A549 (cell line): Measurements from ENCODE around the gene EVI2A. TPM values are rescaled to one million over a fixed set of nuclear protein-coding genes. Genes with fewer than 3 reads are reported as not detected.

ENCODE experiments used
- ATAC-seq, 2 experiments: fragments of 200-7000 bp in 1 of 2; fragments of >200 bp in 1 of 2; cut with Nextera tagmentation in 1 of 2; cut with Tn5 transposase in 1 of 2; 3 replicates each; pipeline versions ENCODE4 v1.8.0 to v1.9.1; 2018 to 2020; ENCODE audit warnings: mild to moderate bottlenecking in 1 of 2, moderate library complexity in 1 of 2
- CTCF ChIA-PET: fragments of 300-600 bp; sonication (Branson Sonifier 250); formaldehyde crosslinking; extraction: SDS; loops from one replicate; lab custom pipeline; 2021; ENCODE audit warnings: antibody characterized with exemption, inconsistent platforms; lab: Yijun Ruan, JAX
- POLR2A ChIA-PET: fragments of 350-600 bp; formaldehyde crosslinking; extraction: SDS; loops from one replicate; lab custom pipeline; 2021; ENCODE audit warnings: antibody characterized with exemption, inconsistent platforms; lab: Yijun Ruan, JAX
- DNase-seq, 2 experiments: peaks; one replicate each; pipeline versions ENCODE4 v3.0.0 to v3.0.0-alpha.2; 2011 to 2016; ENCODE audit warnings: low read depth in 1 of 2, low spot score in 1 of 2
- FAIRE-seq: peaks from 2 replicates; lab custom pipeline; 2011; peaks lifted over from hg19 to GRCh38; lab: Jason Lieb, UNC
- H3K27ac ChIP-seq, 2 experiments: fragments of >200 bp; sonication (Bioruptor Twin); formaldehyde crosslinking; 3 replicates each; pipeline ENCODE4 v1.5.1; 2016 to 2017
- H3K4me1 ChIP-seq: fragments of >200 bp; sonication (Bioruptor Twin); formaldehyde crosslinking; 3 replicates; pipeline ENCODE4 v1.6.1; 2016
- H3K4me2 ChIP-seq: fragments of >200 bp; sonication (Bioruptor Twin); formaldehyde crosslinking; 3 replicates; pipeline ENCODE4 v1.6.1; 2016
- H3K4me3 ChIP-seq: fragments of >200 bp; sonication (Bioruptor Twin); formaldehyde crosslinking; 3 replicates; pipeline ENCODE4 v1.5.1; 2016
- H3K9me3 ChIP-seq: fragments of >200 bp; sonication (Bioruptor Twin); formaldehyde crosslinking; 3 replicates; pipeline ENCODE4 v1.6.1; 2016
- CEBPB ChIP-seq, 2 experiments: fragments of >200 bp in 1 of 2; sonication (Bioruptor Twin) in 1 of 2; formaldehyde crosslinking in 1 of 2; IDR thresholded peaks; 2 replicates each; pipeline ENCODE4 v1.6.1; 2012 to 2016
- EHMT2 ChIP-seq: fragments of 200-600 bp; sonication (generic); IDR thresholded peaks from 2 replicates; pipeline ENCODE4 v1.6.1; 2016; ENCODE audit warnings: antibody characterized with exemption, low read depth, mild to moderate bottlenecking, moderate library complexity
- EP300 ChIP-seq, 2 experiments: fragments of >200 bp; sonication (Bioruptor Twin); formaldehyde crosslinking; IDR thresholded peaks; 2 replicates in 1 of 2; 3 replicates in 1 of 2; pipeline ENCODE4 v1.6.1; 2016 to 2017
- FOSL2 ChIP-seq, 2 experiments: fragments of 450-650 bp in 1 of 2; fragments of >200 bp in 1 of 2; sonication (Bioruptor Twin) in 1 of 2; formaldehyde crosslinking; IDR thresholded peaks; 2 replicates each; pipeline versions ENCODE4 v1.5.0 to v1.6.1; 2016 to 2020; ENCODE audit warnings: mild to moderate bottlenecking in 1 of 2, moderate library complexity in 1 of 2
- HEYL ChIP-seq: fragments of 250-450 bp; sonication (Bioruptor Pico); IDR thresholded peaks from 2 replicates; pipeline ENCODE4 v1.8.0; 2021; ENCODE audit warnings: mild to moderate bottlenecking, moderate library complexity
- HOXA7 ChIP-seq: fragments of 250-450 bp; sonication (Bioruptor Pico); IDR thresholded peaks from 2 replicates; pipeline ENCODE4 v1.5.0; 2020; ENCODE audit warnings: mild to moderate bottlenecking, moderate library complexity
- JUN ChIP-seq, 2 experiments: fragments of >200 bp; sonication (Bioruptor Twin); formaldehyde crosslinking; IDR thresholded peaks; 2 replicates in 1 of 2; 3 replicates in 1 of 2; pipeline ENCODE4 v1.6.1; 2016 to 2017
- MAFK ChIP-seq: fragments of 450-650 bp; IDR thresholded peaks from 2 replicates; pipeline ENCODE4 v1.6.1; 2014; ENCODE audit not compliant: partially characterized antibody
- MAZ ChIP-seq: fragments of 150-350 bp; IDR thresholded peaks from 2 replicates; pipeline ENCODE4 v1.6.1; 2014; ENCODE audit warnings: antibody characterized with exemption, low read depth, low read length, borderline replicate concordance
- MYC ChIP-seq: IDR thresholded peaks from 2 replicates; pipeline ENCODE4 v1.6.1; 2012; ENCODE audit warnings: mild to moderate bottlenecking, inconsistent platforms, low read length, improper control_type of control experiment, borderline replicate concordance
- NFE2L2 ChIP-seq: fragments of 150-350 bp; conservative IDR thresholded peaks from 2 replicates; pipeline ENCODE4 v1.6.1; 2014; ENCODE audit warnings: low read length
- NR3C1 ChIP-seq: fragments of >200 bp; sonication (Bioruptor Twin); formaldehyde crosslinking; IDR thresholded peaks from 3 replicates; pipeline ENCODE4 v1.6.1; 2017
- RAD21 ChIP-seq, 2 experiments: fragments of >200 bp in 1 of 2; sonication (Bioruptor Twin) in 1 of 2; formaldehyde crosslinking in 1 of 2; IDR thresholded peaks in 1 of 2; conservative IDR thresholded peaks in 1 of 2; 2 replicates in 1 of 2; 3 replicates in 1 of 2; pipeline ENCODE4 v1.6.1; 2012 to 2018; ENCODE audit warnings: inconsistent platforms in 1 of 2
- TP53 ChIP-seq: fragments of 250-450 bp; sonication (Bioruptor Pico); IDR thresholded peaks from 2 replicates; pipeline ENCODE4 v1.5.0; 2021; ENCODE audit warnings: mild to moderate bottlenecking, moderate library complexity
- ZC3H11A ChIP-seq: fragments of 450-650 bp; IDR thresholded peaks from 2 replicates; pipeline ENCODE4 v1.6.1; 2014; ENCODE audit warnings: antibody characterized with exemption, mild to moderate bottlenecking
- ZFP36 ChIP-seq: fragments of 450-650 bp; IDR thresholded peaks from 2 replicates; pipeline ENCODE4 v1.6.1; 2014; ENCODE audit warnings: borderline replicate concordance; ENCODE audit not compliant: partially characterized antibody
- ZNF302 ChIP-seq: fragments of 250-450 bp; sonication (Bioruptor Pico); IDR thresholded peaks from 2 replicates; pipeline ENCODE4 v1.9.0; 2021; ENCODE audit warnings: inconsistent platforms, mild to moderate bottlenecking, moderate library complexity
- ZSCAN20 ChIP-seq: fragments of 250-450 bp; sonication (Bioruptor Pico); IDR thresholded peaks from 2 replicates; pipeline ENCODE4 v1.8.0; 2022; ENCODE audit warnings: mild to moderate bottlenecking, moderate library complexity
- WGBS: methylation state at CpG from one replicate; pipeline ENCODE4 v1.1.6; 2017; ENCODE audit errors: missing lambda C conversion rate; 5-methylcytosine and 5-hydroxymethylcytosine counted together
- polyA plus RNA-seq, 4 experiments: library from polyadenylated mRNA; depleted of rRNA in 3 of 4; stranded (reverse); fragments of >200 nt; fragmentation: RNase III in 1 of 4; extraction: RNeasy Plus Mini Kit Qiagen cat#74134 plus additional on column Dnase treatment in 1 of 4; gene quantifications; 2 replicates in 3 of 4; 3 replicates in 1 of 4; pipeline ENCODE4 v1.2.3, GENCODE V29; 2011 to 2017
- TF ChIP-seq, protein P1 (sequence below): fragments of >200 bp; sonication (Bioruptor Twin); formaldehyde crosslinking; IDR thresholded peaks from 3 replicates; pipeline ENCODE4 v1.5.1; 2016
- TF ChIP-seq, protein P2 (sequence below): fragments of 150-350 bp; IDR thresholded peaks from 2 replicates; pipeline ENCODE4 v1.6.1; 2014; ENCODE audit warnings: low read depth, mild to moderate bottlenecking, low read length
- TF ChIP-seq, protein P3 (sequence below): IDR thresholded peaks from 2 replicates; pipeline ENCODE4 v1.6.1; 2012; ENCODE audit warnings: low read depth, borderline replicate concordance
- TF ChIP-seq, protein P4 (sequence below): IDR thresholded peaks from 2 replicates; pipeline ENCODE4 v1.6.1; 2012

The EVI2A gene
- polyA plus RNA-seq, 2 of the 4 experiments (the other 2 are of a cell fraction), result not detected

DNA sequence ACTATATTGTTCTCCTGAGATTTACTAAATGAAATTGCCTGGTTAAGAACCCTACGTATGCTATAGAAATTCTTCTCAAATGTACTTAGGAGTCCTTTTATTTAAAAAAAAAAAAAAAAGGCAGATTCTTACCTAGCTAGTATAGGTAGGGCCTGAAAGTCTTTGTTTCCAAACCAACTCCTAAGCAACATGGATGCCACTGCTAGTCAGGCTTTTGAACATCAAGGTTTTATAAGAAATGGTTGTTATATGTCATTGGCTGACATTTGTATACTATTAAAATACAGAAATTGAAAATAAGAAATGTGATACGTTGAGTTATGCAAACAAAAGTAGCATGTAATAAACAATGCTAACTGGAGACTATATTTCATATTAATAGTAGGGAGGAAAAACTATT is 1.2 kb downstream of the EVI2A start:
- POLR2A ChIA-PET, result no interaction called here
- Histone ChIP-seq H3K4me2 (no peak overlapping the region), H3K9me3 (no peaks in the 10 kb centered on the region), H3K4me1 (no peaks in the 10 kb centered on the region), H3K4me3 (no peak overlapping the region), H3K27ac (no peak overlapping the region)
- CTCF ChIA-PET, result no interaction called here
- FAIRE-seq (no peak), ATAC-seq (no peak), DNase-seq (no peak)
- no peak for TF ChIP-seq ZSCAN20 (CRISPR knock-in tag)
- 91% methylated on average over 2 of the region's 2 CpGs for WGBS

DNA sequence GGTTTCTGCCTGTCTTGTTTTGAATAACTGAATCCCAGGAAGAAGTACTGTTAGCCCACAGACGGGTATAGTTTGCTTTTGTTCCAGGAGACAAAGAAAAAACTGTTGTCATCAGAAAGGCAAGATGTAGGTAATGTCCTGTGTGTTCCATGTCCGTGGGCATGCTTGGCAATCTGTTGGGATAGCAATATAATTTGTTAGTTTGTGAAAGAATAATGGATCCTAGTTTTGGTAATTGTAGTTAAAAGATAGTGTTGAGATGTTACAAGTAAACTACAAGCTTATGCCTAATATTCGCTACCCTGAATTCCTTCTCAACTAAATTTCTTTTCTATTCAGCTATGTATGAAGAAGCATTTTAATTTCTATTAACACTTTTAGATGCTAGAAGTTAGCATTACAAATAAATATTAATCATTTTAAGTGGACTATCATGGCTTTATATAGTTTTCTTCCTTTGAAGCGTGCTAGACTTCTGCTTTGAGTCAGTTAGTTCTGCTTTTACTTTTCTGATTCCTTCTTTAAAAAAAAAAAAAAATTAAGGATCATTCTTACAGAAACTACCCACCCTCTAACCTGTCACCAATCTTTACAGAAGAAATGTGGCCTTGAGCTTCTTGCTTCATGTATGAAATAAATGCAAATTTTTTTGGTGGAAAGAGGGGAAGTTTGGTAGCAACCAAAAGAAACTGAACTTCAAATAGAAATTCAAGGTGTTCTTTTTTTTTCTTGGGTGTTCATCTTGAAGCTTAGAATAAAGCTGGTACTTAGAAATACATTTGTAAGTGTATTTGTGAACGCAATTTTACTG is 2.4 kb downstream of the EVI2A start:
- H3K9me3 ChIP-seq, result no peaks in the 10 kb centered on the region
- peaks cover 4% of the 10 kb centered on the region; the same call in 2 of the 3 replicates for H3K4me1 ChIP-seq
- CTCF ChIA-PET, result interaction anchor here (0.5 to 1.0 kb wide), 7 partner anchors 14 to 575 kb away, joined by 3 to 5 read pairs (median 3); no protein-coding TSS in a partner anchor
- DNase-seq (no peak), ATAC-seq (no peak; a peak in 1 of 6 replicates), FAIRE-seq (peak; percentile 46)
- no peak overlapping the region for H3K4me3 ChIP-seq
- no peak overlapping the region for H3K27ac ChIP-seq
- POLR2A ChIA-PET, result no interaction called here
- 86% methylated on average over 5 of the region's 5 CpGs for WGBS
- no peak for TF ChIP-seq EP300 (IDR thresholded peaks at IDR 0.05)
- no peak for TF ChIP-seq NFE2L2
- TF ChIP-seq ZFP36, result no peak
- no peak for TF ChIP-seq JUN (IDR thresholded peaks at IDR 0.05)
- no peak overlapping the region for H3K4me2 ChIP-seq

DNA sequence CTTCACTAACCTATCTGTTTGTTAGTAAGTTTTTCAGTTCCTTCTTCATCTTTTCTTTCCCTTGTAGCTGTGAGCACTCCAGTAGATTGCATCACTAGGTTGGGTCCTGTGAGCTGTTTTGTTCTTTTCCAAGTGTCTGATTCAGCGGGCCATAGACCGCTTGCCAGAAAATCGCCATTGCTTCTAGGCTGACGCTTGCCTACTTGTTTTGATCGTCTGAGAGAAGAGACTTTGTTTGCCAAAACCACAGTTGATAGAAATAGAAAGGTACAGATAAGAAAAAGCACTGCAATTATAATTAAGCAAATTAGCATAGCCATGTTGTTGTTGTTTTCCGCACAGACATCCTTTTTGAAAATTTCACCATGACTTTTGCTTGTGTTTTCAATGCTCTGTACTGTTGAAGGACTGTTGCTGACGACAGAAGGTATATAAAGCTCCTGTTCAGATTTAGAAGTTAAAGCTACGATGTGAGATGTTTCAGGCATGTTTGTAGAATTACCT is 3.1 kb downstream of the EVI2A start:
- CTCF ChIA-PET, result interaction anchor here (1.0 kb wide), 3 partner anchors 15 to 33 kb away, joined by 3 to 4 read pairs (median 3); no protein-coding TSS in a partner anchor
- ATAC-seq (no peak), FAIRE-seq (peak; percentile 32), DNase-seq (no peak)
- no peak overlapping the region for H3K27ac ChIP-seq
- POLR2A ChIA-PET, result no interaction called here
- no peak overlapping the region for H3K4me2 ChIP-seq
- H3K9me3 ChIP-seq, result no peaks in the 10 kb centered on the region
- 92% methylated on average over 8 of the region's 8 CpGs for WGBS
- H3K4me3 ChIP-seq, result no peak overlapping the region
- TF ChIP-seq RAD21 (conservative IDR thresholded peaks at IDR 0.05 in 1 of 2, IDR thresholded peaks at IDR 0.05 in 1 of 2), result no peak
- TF ChIP-seq FOSL2 (IDR thresholded peaks at IDR 0.05), result no peak
- no peak for TF ChIP-seq FOSL2 (CRISPR knock-in tag; IDR thresholded peaks at IDR 0.05)
- TF ChIP-seq, protein P1, sequence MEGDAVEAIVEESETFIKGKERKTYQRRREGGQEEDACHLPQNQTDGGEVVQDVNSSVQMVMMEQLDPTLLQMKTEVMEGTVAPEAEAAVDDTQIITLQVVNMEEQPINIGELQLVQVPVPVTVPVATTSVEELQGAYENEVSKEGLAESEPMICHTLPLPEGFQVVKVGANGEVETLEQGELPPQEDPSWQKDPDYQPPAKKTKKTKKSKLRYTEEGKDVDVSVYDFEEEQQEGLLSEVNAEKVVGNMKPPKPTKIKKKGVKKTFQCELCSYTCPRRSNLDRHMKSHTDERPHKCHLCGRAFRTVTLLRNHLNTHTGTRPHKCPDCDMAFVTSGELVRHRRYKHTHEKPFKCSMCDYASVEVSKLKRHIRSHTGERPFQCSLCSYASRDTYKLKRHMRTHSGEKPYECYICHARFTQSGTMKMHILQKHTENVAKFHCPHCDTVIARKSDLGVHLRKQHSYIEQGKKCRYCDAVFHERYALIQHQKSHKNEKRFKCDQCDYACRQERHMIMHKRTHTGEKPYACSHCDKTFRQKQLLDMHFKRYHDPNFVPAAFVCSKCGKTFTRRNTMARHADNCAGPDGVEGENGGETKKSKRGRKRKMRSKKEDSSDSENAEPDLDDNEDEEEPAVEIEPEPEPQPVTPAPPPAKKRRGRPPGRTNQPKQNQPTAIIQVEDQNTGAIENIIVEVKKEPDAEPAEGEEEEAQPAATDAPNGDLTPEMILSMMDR, result no peak
- TF ChIP-seq, protein P2, sequence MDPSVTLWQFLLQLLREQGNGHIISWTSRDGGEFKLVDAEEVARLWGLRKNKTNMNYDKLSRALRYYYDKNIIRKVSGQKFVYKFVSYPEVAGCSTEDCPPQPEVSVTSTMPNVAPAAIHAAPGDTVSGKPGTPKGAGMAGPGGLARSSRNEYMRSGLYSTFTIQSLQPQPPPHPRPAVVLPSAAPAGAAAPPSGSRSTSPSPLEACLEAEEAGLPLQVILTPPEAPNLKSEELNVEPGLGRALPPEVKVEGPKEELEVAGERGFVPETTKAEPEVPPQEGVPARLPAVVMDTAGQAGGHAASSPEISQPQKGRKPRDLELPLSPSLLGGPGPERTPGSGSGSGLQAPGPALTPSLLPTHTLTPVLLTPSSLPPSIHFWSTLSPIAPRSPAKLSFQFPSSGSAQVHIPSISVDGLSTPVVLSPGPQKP, result no peak
- no peak for TF ChIP-seq HOXA7 (CRISPR knock-in tag)
- TF ChIP-seq NFE2L2, result no peak
- TF ChIP-seq, protein P3, sequence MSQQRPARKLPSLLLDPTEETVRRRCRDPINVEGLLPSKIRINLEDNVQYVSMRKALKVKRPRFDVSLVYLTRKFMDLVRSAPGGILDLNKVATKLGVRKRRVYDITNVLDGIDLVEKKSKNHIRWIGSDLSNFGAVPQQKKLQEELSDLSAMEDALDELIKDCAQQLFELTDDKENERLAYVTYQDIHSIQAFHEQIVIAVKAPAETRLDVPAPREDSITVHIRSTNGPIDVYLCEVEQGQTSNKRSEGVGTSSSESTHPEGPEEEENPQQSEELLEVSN, result no peak
- TF ChIP-seq MAFK, result no peak
- no peak for TF ChIP-seq CEBPB (IDR thresholded peaks at IDR 0.05)
- no peak for TF ChIP-seq ZC3H11A
- TF ChIP-seq TP53 (CRISPR knock-in tag), result no peak
- no peak for TF ChIP-seq MAZ
- TF ChIP-seq EHMT2, result no peak
- TF ChIP-seq HEYL (CRISPR knock-in tag), result no peak
- TF ChIP-seq MYC, result no peak
- TF ChIP-seq, protein P4, sequence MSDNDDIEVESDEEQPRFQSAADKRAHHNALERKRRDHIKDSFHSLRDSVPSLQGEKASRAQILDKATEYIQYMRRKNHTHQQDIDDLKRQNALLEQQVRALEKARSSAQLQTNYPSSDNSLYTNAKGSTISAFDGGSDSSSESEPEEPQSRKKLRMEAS, result no peak
- no peak for TF ChIP-seq NR3C1
- TF ChIP-seq ZNF302, result no peak
- H3K4me1 ChIP-seq, result peaks cover 8% of the 10 kb centered on the region; the same call in 2 of the 3 replicates
